Stimulated activated naive CD8-positive, alpha-beta T cell treated with anti-CD3 and anti-CD28 coated beads, Interleukin-15, Interleukin-2, amounts not matched to agents 100 ng/mL and 50 ng/mL, for 24 hours (primary cell): ENCODE data around the gene OXSR1.

Source experiments
- H3K27ac Mint-ChIP-seq: one replicate; pipeline ENCODE4 v1.8.0; 2021; ENCODE audit warnings: mild to moderate bottlenecking, mixed read lengths
- H3K27me3 Mint-ChIP-seq: one replicate; pipeline ENCODE4 v1.8.0; 2021; ENCODE audit warnings: mixed read lengths
- H3K36me3 Mint-ChIP-seq: one replicate; pipeline ENCODE4 v1.8.0; 2021; ENCODE audit warnings: low read depth, mixed read lengths
- H3K4me1 Mint-ChIP-seq: one replicate; pipeline ENCODE4 v1.8.0; 2021; ENCODE audit warnings: low read depth, mixed read lengths
- H3K4me3 Mint-ChIP-seq: one replicate; pipeline ENCODE4 v1.8.0; 2021; ENCODE audit warnings: mild to moderate bottlenecking, mixed read lengths
- H3K9me3 Mint-ChIP-seq: one replicate; pipeline ENCODE4 v1.8.0; 2021; ENCODE audit warnings: mixed read lengths

Gene OXSR1

DNA sequence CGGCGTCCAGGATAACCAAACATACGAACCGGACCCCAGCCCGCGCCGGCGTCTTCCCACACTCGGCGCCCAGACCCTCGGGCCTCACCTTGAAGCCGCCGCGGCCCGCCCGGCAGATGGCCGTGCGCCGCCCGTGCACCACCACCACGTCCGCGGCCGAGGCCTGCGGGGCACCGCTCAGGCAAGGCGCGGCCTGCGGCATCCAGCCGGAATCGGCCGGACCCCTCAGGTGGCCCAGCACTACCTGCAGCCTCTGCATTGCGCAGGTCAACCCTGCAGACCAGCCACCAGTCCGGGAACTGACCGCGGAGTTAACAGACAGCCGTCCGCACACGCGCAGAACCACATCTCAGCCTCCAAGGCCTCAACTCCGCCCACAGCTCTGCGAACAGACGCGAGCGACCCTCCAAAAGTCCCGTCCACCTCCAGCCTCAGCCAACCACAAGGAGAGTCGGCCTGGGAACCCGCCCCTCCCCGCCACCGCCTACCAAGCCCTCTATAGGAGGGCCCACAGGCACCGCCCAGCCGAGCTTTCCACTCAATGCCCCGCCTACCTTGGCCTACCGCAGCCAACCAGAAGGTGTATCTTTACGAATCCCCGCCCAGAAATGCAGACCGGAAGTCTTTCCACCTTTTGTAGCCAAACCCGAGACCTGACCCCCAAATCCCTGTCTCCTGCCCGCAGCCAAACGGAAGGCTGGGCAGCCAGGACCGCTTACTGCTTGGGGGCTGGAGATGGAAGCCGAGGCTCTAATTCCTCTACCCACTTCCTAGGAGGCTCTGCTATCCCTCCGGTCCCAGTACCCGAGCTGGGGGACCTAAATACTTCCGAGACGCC is 28.3 kb upstream of the OXSR1 start, which contains the start of gene ACAA1:
Gene ACAA1 (minus strand): TSS at position 351 of the 838 bp plus-strand sequence. CDS start 92 bp downstream, at position 259.
- Mint-ChIP-seq H3K27me3 (no peaks in the 10 kb centered on the region), H3K4me1 (peaks cover 72% of the 10 kb centered on the region), H3K4me3 (peak within 1 kb of the TSS; percentile 92), H3K27ac (peak within 1 kb of the TSS; percentile 95), H3K36me3 (peaks cover 37% of the 10 kb centered on the region), H3K9me3 (no peaks in the 10 kb centered on the region)

GRCh38 chr3:38137615-38138348 is 27.6 kb upstream of the OXSR1 start:
- peaks cover 37% of the 10 kb centered on the region for H3K36me3 Mint-ChIP-seq
- no peaks in the 10 kb centered on the region for H3K9me3 Mint-ChIP-seq
- H3K4me3 Mint-ChIP-seq, result peak overlapping the region; percentile 92
- peaks cover 74% of the 10 kb centered on the region for H3K4me1 Mint-ChIP-seq
- H3K27me3 Mint-ChIP-seq, result no peaks in the 10 kb centered on the region
- H3K27ac Mint-ChIP-seq, result peak overlapping the region; percentile 95

- Mint-ChIP-seq H3K27ac (peak within 1 kb of the TSS; percentile 95), H3K9me3 (no peaks in the 10 kb centered on the region), H3K4me1 (peaks cover 71% of the 10 kb centered on the region), H3K4me3 (peak within 1 kb of the TSS; percentile 92), H3K27me3 (no peaks in the 10 kb centered on the region), H3K36me3 (peaks cover 34% of the 10 kb centered on the region)
Observed at GRCh38 chr3:38138349-38139190, 26.8 kb upstream of the OXSR1 start, which contains the start of gene MYD88. MYD88 (plus strand) TSS chr3:38138661; CDS start chr3:38138701, 40 bp downstream.

DNA sequence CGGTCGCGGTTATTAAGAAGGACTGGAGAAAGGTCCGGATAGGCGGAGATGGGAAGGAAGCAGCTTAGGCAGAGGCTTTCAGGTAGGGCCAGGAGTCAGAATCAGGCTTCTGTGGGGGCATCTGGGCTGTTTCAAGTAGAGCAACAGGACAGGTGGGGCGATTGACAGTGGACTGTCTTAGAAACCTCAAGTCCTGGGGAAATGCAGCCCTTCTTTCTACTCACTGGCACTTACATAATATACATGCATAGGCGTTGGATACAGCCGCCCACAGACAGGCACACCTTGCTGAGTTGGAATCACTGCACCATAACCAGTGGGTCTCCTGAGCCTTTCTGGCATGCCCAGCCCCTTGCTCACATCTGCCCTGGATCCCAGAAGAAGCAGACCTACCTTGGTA is 26.1 kb upstream of the OXSR1 start:
- Mint-ChIP-seq H3K27ac (peak overlapping the region; percentile 95), H3K4me1 (peaks cover 69% of the 10 kb centered on the region), H3K9me3 (no peaks in the 10 kb centered on the region), H3K36me3 (peaks cover 32% of the 10 kb centered on the region), H3K4me3 (peak overlapping the region; percentile 92), H3K27me3 (no peaks in the 10 kb centered on the region)

GRCh38 chr3:38139652-38140051 is 25.7 kb upstream of the OXSR1 start:
- no peaks in the 10 kb centered on the region for H3K9me3 Mint-ChIP-seq
- peak overlapping the region; percentile 36 for H3K27ac Mint-ChIP-seq
- H3K4me1 Mint-ChIP-seq, result peaks cover 65% of the 10 kb centered on the region
- peaks cover 29% of the 10 kb centered on the region for H3K36me3 Mint-ChIP-seq
- H3K27me3 Mint-ChIP-seq, result no peaks in the 10 kb centered on the region
- peak overlapping the region; percentile 92 for H3K4me3 Mint-ChIP-seq

GRCh38 chr3:38140326-38141172 is 24.8 kb upstream of the OXSR1 start:
- H3K27ac Mint-ChIP-seq, result peak overlapping the region; percentile 36
- peak overlapping the region; percentile 92 for H3K4me3 Mint-ChIP-seq
- H3K27me3 Mint-ChIP-seq, result no peaks in the 10 kb centered on the region
- peaks cover 22% of the 10 kb centered on the region for H3K36me3 Mint-ChIP-seq
- H3K9me3 Mint-ChIP-seq, result no peaks in the 10 kb centered on the region
- peaks cover 57% of the 10 kb centered on the region for H3K4me1 Mint-ChIP-seq

GRCh38 chr3:38141173-38141951 is 24.0 kb upstream of the OXSR1 start:
- Mint-ChIP-seq H3K9me3 (peaks cover 3% of the 10 kb centered on the region), H3K4me3 (no peak overlapping the region), H3K4me1 (peaks cover 49% of the 10 kb centered on the region), H3K36me3 (peaks cover 17% of the 10 kb centered on the region), H3K27me3 (no peaks in the 10 kb centered on the region), H3K27ac (no peak overlapping the region)

GRCh38 chr3:38141952-38142273 is 23.4 kb upstream of the OXSR1 start:
- H3K27ac Mint-ChIP-seq, result no peak overlapping the region
- H3K4me3 Mint-ChIP-seq, result no peak overlapping the region
- H3K36me3 Mint-ChIP-seq, result peaks cover 17% of the 10 kb centered on the region
- H3K9me3 Mint-ChIP-seq, result peaks cover 9% of the 10 kb centered on the region
- H3K4me1 Mint-ChIP-seq, result peaks cover 49% of the 10 kb centered on the region
- H3K27me3 Mint-ChIP-seq, result no peaks in the 10 kb centered on the region

DNA sequence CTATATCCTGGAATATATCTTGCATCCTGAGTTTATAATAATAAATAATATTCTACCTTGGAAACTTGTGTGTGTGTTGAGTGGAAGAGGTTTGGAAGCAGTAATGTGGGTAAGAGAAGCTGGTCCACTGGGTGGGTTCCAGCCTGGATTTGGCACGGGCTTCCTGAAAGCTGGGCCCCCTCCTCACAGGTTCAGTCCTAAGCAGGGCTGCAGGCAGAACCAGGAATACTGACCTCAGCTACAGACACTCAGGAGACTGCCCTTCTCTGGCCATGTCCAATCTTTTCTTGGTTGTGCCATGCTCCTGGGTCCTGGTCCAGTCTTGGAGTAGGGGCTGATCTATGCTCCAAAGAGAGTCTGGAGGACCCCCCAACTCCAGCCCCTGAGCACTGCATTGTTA is 22.4 kb upstream of the OXSR1 start:
- Mint-ChIP-seq H3K9me3 (peaks cover 12% of the 10 kb centered on the region), H3K4me1 (peaks cover 48% of the 10 kb centered on the region), H3K27ac (no peak overlapping the region), H3K27me3 (no peaks in the 10 kb centered on the region), H3K36me3 (peaks cover 17% of the 10 kb centered on the region), H3K4me3 (no peak overlapping the region)

GRCh38 chr3:38143511-38143910 is 21.8 kb upstream of the OXSR1 start:
- H3K4me1 Mint-ChIP-seq, result peaks cover 45% of the 10 kb centered on the region
- peaks cover 12% of the 10 kb centered on the region for H3K9me3 Mint-ChIP-seq
- no peak overlapping the region for H3K4me3 Mint-ChIP-seq
- H3K27ac Mint-ChIP-seq, result no peak overlapping the region
- H3K36me3 Mint-ChIP-seq, result peaks cover 17% of the 10 kb centered on the region
- no peaks in the 10 kb centered on the region for H3K27me3 Mint-ChIP-seq

DNA sequence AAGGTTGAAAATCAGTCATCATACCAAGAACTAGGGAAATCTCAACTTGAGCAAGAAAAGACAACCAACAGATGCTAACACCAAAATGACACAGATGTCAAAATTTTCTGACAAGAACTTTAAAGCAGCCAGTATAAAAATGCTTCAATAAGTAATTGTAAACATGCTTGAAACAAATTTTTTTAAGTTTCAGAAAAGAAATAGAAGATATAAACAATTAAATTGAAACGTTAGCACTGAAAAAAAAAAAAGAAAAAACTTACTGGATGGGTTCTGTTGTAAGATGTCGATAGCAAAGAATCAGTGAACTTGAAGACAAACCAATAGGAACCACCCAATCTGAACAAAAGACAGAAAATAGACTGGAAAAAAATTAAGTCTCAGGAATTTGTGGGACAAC is 18.8 kb upstream of the OXSR1 start:
- peaks cover 12% of the 10 kb centered on the region for H3K9me3 Mint-ChIP-seq
- H3K36me3 Mint-ChIP-seq, result peaks cover 6% of the 10 kb centered on the region
- H3K27ac Mint-ChIP-seq, result no peak overlapping the region
- no peaks in the 10 kb centered on the region for H3K27me3 Mint-ChIP-seq
- peaks cover 36% of the 10 kb centered on the region for H3K4me1 Mint-ChIP-seq
- H3K4me3 Mint-ChIP-seq, result no peak overlapping the region

- H3K27ac Mint-ChIP-seq, result no peak overlapping the region
- H3K9me3 Mint-ChIP-seq, result peaks cover 12% of the 10 kb centered on the region
- H3K4me1 Mint-ChIP-seq, result peaks cover 36% of the 10 kb centered on the region
- H3K36me3 Mint-ChIP-seq, result no peaks in the 10 kb centered on the region
- H3K27me3 Mint-ChIP-seq, result no peaks in the 10 kb centered on the region
- no peak overlapping the region for H3K4me3 Mint-ChIP-seq
Observed at GRCh38 chr3:38147421-38147820, 17.9 kb upstream of the OXSR1 start.

GRCh38 chr3:38148311-38148882 is 16.9 kb upstream of the OXSR1 start:
- H3K27me3 Mint-ChIP-seq, result no peaks in the 10 kb centered on the region
- no peak overlapping the region for H3K4me3 Mint-ChIP-seq
- H3K9me3 Mint-ChIP-seq, result peaks cover 12% of the 10 kb centered on the region
- no peak overlapping the region for H3K27ac Mint-ChIP-seq
- no peaks in the 10 kb centered on the region for H3K36me3 Mint-ChIP-seq
- H3K4me1 Mint-ChIP-seq, result peaks cover 45% of the 10 kb centered on the region
